Pons (tissue), 1 donor: Measurements from ENCODE around the gene DUSP28.

ENCODE experiments used
- DNase-seq: peaks from one replicate; pipeline ENCODE4 v3.0.0-alpha.2; 2016; ENCODE audit warnings: low spot score

Gene DUSP28

DNA sequence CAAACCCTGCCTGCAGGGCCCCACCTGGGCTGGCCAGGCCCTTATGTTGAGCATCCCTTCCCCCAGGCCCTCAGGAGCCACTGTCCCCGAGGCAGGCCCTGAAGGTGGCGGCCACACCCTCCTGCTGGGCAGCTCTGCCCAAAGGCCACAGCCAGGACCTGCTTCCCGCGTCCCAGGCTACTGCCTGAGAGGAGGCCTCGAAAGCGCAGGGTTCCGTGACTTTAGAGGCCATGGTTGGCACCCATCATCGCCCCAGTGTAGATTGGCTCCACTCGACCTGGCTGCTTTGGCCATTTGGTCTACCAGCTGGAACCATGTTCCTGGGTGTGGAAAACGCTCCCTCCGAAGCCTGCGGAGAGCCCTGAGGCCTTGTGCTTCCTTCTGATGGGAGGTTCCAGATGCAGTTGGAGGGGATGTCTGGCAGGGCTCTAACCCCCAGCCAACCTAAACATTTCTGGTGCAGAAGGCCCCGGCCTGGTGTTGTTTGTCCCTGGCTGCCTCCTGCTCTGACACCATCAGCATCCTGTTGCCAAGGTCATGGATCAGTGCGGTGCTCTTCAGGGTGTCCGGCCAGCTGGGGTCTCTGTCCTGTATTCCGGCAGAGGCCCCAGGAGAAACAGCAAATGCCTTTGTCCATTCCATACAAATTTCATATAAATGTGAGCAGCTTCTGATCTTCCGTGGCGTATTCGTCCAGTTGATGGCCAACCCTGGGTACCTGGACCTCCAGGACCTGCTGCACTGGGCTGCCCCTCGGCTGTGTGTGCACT is 41.1 kb downstream of the DUSP28 start:
- DNase-seq, result no peak

GRCh38 chr2:240601831-240602160 is 41.6 kb downstream of the DUSP28 start:
- DNase-seq, result no peak

DNA sequence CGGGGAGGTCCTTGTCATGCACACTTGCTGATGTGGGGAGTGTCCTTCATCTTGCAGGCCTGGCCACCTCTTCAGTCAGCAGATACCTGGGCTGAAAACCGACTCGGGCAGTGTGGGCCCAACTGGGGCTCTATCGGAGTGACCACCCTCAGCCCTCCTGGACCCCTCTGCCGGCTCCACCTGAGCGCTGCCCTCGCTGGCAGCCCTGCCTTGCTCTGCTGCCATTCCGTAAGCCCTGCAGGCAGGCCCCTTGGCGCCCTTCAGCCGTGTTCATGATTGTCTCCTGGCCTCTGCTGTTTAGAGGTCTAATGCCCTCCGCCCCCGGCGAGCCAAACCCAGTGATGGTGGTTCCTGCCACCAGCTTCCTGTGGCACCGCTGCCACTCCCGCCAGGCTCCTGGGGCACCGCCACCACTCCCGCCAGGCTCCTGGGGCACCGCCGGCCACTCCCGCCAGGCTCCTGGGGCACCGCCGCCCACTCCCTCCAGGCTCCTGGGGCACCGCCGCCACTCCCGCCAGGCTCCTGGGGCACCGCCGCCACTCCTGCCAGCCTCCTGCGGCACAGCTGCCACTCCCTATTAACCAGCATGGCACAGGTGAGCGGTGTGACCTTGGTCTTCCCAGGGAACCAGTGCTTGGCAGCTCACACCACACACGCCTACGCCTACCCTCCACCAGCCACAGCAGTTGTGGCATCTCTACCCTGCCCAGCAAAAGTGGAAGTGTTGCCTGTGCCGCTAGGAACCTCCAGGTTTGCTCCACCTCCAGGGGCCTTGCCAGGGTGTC is 42.3 kb downstream of the DUSP28 start:
- no peak for DNase-seq

GRCh38 chr2:240603081-240603835 is 43.1 kb downstream of the DUSP28 start:
- DNase-seq, result no peak

GRCh38 chr2:240603846-240604245 is 43.7 kb downstream of the DUSP28 start:
- no peak for DNase-seq

DNA sequence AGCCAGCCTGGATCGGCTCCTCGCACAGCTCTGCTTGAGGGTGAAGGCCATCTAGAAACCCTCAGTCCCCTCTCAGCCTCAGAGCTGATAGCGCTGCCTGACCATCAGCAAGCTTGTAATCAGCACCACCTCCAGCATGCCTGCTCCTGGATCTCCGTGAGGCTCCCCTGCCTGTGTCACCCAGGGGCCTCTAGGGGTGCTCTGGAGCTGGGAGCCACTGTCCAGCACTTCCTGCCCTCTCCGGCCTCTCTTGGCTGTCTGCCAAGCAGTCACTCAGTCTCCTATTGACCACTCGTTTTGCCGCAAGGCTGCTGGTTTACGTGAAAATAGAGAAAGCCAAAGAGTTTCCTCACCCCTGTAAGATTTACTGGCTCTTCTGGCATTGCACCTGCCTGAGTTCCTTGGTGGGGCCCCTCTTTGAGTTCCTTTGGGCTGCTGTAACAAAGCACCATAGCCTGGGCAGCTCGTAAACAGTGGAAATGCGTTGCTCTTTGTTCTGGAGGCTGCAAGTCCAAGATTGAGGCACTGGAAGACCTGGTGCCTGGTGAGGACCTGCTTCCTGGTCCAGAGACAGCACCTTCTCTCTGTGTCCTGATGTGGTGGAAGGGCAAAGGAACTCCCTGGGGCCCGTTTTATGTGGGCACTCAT is 44.3 kb downstream of the DUSP28 start:
- peak; percentile 92 for DNase-seq

DNA sequence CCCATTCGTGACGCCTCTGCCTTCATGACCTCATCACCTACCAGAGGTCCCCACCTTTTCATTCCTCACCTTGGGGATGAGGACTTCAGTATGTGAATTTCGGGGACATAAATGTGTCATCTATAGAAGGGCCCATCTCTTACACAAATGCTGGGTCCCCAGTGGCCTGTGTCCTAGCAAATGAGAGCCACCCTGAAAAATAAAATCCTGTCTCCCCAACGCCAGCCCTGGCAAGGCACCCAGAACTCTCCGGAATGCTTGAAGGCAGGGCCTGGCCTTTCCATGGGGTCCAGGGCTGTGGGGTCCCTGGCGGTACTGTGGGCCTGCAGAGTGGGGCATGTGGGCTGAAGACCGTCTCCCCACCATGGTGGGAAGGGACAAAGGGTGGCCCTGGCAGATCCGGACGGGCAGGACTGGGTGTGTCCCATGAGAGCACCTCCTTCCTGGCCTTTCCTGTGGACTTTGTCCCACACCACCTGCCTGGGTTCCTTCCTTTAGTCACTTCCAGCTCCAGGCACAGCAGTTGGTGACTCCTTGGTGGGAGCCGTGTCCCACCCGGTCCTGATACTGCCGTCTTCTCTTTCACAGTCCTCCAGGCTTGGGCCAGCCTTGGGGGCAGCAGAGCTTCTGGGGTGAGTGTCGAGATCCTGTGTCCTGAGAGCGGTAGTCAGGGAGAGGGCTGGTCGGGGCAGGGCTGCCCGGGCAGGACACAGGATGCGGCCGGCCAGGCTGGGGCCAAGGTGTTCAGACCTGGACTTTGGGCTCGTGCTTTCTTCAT is 45.0 kb downstream of the DUSP28 start:
- no peak for DNase-seq

- no peak for DNase-seq
Observed at GRCh38 chr2:240605867-240606743, 45.9 kb downstream of the DUSP28 start.

DNA sequence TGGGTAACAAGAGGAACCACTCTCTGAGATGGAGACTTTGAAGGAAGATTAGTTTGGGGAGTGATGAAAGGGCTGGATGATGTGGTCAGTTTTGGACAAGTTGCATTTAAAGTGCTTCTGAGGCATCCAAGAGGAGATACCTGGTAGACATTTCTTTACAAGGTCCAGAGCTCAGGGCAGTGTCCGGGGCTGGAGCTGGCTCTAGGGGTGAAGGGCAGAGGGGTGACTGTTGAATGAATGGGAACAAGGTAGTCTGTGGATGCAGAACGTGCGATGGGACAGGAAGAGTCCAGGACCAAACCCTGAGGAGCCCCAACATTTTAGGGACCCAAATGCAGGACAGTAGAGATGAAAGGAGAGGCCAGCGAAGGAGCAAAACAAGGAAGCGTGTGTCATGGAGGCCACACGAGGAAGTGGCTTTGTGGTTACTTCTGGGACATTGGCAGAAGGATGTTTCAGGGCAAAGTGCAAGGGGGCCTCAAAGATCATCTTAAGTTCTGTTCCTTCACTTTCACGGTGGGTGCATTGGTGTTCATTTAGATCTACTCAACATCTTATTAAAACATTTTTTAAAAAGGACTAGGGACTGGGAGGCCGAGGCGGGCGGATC is 51.5 kb downstream of the DUSP28 start:
- DNase-seq, result peak; percentile 42
